ENCODE measurements around the gene GNG13. TPM values are rescaled to one million over a fixed set of nuclear protein-coding genes. Genes with fewer than 3 reads are reported as not detected.

GNG13 gene, protein sequence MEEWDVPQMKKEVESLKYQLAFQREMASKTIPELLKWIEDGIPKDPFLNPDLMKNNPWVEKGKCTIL
- 0.24 and 0.26 TPM in 2 replicates for polyA plus RNA-seq (2013)

DNA sequence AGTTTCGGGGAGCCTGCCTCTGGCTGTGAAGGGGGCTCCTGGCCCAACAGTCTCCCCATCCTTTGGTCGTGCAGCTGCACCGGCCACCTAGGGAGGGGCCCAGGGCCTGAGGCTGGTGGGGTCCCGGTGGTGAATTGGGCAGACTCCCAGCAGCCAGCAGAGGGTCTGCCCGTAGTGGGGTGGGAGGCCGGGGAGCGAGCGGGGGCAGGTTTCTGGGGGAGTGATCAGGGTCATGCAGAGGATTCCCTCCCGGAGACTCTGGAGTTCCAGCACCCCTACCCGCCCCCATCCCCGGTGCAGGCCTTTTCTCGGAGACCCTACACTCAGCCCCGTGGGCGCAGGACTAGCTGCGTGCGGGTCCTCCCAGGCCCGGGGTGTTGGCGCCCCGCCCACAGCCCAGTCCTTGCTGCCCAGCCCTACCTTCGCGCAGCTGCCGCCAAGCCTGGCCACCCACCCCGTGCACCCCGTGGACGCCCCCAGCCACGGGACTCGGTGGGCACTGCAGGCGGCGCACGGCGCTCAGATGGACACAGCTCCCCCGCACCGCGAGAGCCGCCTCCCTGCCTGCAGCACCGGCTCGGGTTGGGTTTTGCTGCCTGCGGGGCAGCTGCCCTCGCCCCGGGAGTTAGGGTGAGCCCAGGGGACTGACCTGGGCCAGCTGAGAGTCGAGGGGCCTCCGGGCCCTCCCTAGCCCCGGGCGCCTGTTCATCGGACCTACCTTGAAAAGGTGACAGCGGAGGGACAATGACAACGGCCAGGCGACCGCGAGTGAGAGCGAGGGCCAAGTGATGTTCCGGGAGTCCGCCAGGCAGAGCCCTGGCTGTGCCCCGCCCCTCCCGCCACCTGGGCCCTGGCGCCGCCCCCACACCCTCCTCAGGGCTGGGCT is at the start of gene GNG13:
Gene GNG13, minus strand, starts transcription at position 787 of the 886 bp plus-strand sequence. CDS start 1,657 bp downstream, outside the sequence.
- H3K4me3 ChIP-seq (ENCODE audit: low read depth, low read length): peak within 1 kb of the TSS; percentile 37
- no peaks in the 10 kb centered on the region for H3K79me2 ChIP-seq (ENCODE audit: control insufficient read depth, insufficient read depth, low read length, poor library complexity)
- no peak within 1 kb of the TSS for H3K27ac ChIP-seq (ENCODE audit: low read depth, low read length)
- no peak within 1 kb of the TSS for H4K8ac ChIP-seq (ENCODE audit: low read depth, low read length)
- no peak within 1 kb of the TSS for H3K18ac ChIP-seq (ENCODE audit: low read length)
- WGBS (ENCODE audit: extremely low coverage, insufficient coverage, insufficient read length): no CpG with 5 or more reads among the region's 57 CpGs
- H3K9me3 ChIP-seq (ENCODE audit: insufficient read depth, low read depth, low read length): no peaks in the 10 kb centered on the region
- H2AK5ac ChIP-seq (ENCODE audit: low read length): no peak within 1 kb of the TSS
- H3K36me3 ChIP-seq (ENCODE audit: control insufficient read depth in 1 of 2, insufficient read depth in 2 of 2, low read length in 2 of 2): peaks cover 21 to 22% of the 10 kb centered on the region in 2 experiments
- no peak within 1 kb of the TSS for H4K12ac ChIP-seq (ENCODE audit: low read depth, low read length)
- no peaks in the 10 kb centered on the region for H3K27me3 ChIP-seq (ENCODE audit: insufficient read depth, low read length)
- no peak within 1 kb of the TSS for H2BK12ac ChIP-seq (ENCODE audit: low read length)
- H3K14ac ChIP-seq (ENCODE audit: low read length): no peak within 1 kb of the TSS
- H4K91ac ChIP-seq (ENCODE audit: low read depth, low read length): no peak within 1 kb of the TSS
- H3K23ac ChIP-seq (ENCODE audit: low read length): no peak within 1 kb of the TSS
- DNase-seq: no peak
- peaks cover 7 to 10% of the 10 kb centered on the region in 2 experiments for H3K4me1 ChIP-seq (ENCODE audit: control insufficient read depth in 1 of 2, insufficient read depth in 2 of 2, low read length in 2 of 2)
- H3K9ac ChIP-seq (ENCODE audit: low read length): no peak within 1 kb of the TSS
- no peak within 1 kb of the TSS for H2BK120ac ChIP-seq (ENCODE audit: insufficient read depth, low read length, poor library complexity)
- peak within 1 kb of the TSS; percentile 18 for H2AFZ ChIP-seq (ENCODE audit: insufficient read depth, low read length, poor library complexity)
- no peak within 1 kb of the TSS for H2BK5ac ChIP-seq (ENCODE audit: low read depth, low read length, poor library complexity)
- peak within 1 kb of the TSS; percentile 38 for H3K4me2 ChIP-seq (ENCODE audit: low read length)
- no peaks in the 10 kb centered on the region for H3K79me1 ChIP-seq (ENCODE audit: low read length)
- H3K4ac ChIP-seq (ENCODE audit: low read depth, low read length): no peak within 1 kb of the TSS

DNA sequence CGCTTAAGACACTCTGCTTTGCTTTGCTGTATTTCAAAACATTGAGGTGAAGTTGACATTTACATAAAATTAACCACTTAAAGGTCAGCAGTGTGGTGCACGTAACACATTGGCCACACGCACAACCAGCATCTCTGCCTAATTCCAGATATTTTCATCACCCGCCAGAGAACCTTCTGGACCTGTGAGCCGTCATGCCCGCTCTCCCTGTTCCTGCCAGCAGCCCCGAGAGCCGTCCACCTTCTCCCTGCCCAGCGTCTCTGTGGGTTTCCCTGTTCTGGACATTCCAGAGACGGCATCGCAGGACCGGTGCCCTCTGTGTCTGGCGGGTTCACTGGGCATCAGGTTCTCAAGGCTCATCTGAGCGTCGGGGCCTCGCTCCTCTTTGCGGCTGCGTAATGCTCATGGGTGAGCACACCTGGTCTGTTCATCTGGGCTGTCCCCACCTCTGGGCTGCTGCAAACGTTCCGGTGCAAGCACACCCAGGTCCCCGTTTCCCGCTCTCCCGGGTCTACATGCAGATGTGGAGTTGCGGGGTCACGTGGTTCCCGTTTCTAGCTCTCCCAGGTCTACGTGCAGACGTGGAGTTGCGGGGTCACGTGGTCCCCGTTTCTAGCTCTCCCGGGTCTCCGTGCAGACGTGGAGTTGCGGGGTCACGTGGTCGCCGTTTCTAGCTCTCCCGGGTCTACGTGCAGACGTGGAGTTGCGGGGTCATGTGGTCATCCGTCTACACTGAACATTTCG is 48.1 kb upstream of the GNG13 start:
- Histone ChIP-seq H3K18ac (ENCODE audit: low read length) (no peak overlapping the region), H2BK5ac (ENCODE audit: low read depth, low read length, poor library complexity) (no peak overlapping the region), H2AK5ac (ENCODE audit: low read length) (no peak overlapping the region), H4K8ac (ENCODE audit: low read depth, low read length) (no peak overlapping the region), H3K9me3 (ENCODE audit: insufficient read depth, low read depth, low read length) (peaks cover 74% of the 10 kb centered on the region), H2BK12ac (ENCODE audit: low read length) (no peak overlapping the region), H3K4me2 (ENCODE audit: low read length) (no peak overlapping the region), H4K91ac (ENCODE audit: low read depth, low read length) (no peak overlapping the region), H3K36me3 (ENCODE audit: control insufficient read depth in 1 of 2, insufficient read depth in 2 of 2, low read length in 2 of 2) (no peaks in the 10 kb centered on the region), H3K14ac (ENCODE audit: low read length) (no peak overlapping the region), H3K27ac (ENCODE audit: low read depth, low read length) (no peak overlapping the region), H3K4me1 (ENCODE audit: control insufficient read depth in 1 of 2, insufficient read depth in 2 of 2, low read length in 2 of 2) (no peaks in the 10 kb centered on the region), H3K9ac (ENCODE audit: low read length) (no peak overlapping the region), H3K4me3 (ENCODE audit: low read depth, low read length) (peak overlapping the region; percentile 21), H3K79me1 (ENCODE audit: low read length) (no peaks in the 10 kb centered on the region), H3K4ac (ENCODE audit: low read depth, low read length) (no peak overlapping the region), H3K79me2 (ENCODE audit: control insufficient read depth, insufficient read depth, low read length, poor library complexity) (no peaks in the 10 kb centered on the region), H4K12ac (ENCODE audit: low read depth, low read length) (no peak overlapping the region), H3K23ac (ENCODE audit: low read length) (no peak overlapping the region), H2AFZ (ENCODE audit: insufficient read depth, low read length, poor library complexity) (no peak overlapping the region), H2BK120ac (ENCODE audit: insufficient read depth, low read length, poor library complexity) (no peak overlapping the region), H3K27me3 (ENCODE audit: insufficient read depth, low read length) (no peaks in the 10 kb centered on the region)
- no peak for DNase-seq
- WGBS (ENCODE audit: extremely low coverage, insufficient coverage, insufficient read length): no CpG with 5 or more reads among the region's 44 CpGs

DNA sequence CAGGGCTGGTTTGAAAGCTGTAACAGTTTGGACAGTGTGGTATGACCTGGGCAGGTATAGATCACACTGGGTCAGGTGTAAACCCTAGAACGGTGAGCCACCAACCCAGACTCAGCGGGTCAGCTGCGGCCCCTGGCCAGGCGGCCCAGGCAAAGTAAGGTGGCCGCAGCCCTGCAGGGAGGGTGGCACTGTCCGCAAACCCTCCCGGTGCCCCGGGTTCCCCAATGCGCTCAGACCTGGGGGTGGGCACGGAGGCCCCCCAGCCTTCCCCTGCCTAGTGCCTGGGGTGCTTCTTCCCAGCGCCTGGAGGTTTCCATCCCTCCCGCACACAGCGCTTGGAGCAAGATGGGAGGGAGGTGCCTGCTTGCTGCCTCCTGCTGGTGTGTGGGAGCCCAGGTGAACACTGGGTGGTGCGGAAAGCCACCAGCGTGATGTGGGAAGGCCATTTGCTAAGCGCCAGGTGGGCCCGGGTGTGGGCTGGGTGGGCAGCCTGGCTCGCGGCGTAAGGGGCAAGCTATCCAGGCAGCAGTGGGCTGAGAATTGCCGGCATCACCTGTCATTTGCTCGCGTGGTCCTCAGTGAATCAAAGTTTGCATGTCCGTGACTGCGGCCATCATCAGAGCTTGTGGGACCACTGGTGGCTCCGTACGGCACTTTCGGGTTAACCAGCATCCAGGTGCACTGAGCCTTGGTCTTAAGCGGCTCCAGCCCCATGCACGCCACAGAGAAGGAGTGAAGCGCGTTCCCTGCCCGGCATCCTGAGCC is 47.3 kb upstream of the GNG13 start:
- no peaks in the 10 kb centered on the region for H3K27me3 ChIP-seq (ENCODE audit: insufficient read depth, low read length)

DNA sequence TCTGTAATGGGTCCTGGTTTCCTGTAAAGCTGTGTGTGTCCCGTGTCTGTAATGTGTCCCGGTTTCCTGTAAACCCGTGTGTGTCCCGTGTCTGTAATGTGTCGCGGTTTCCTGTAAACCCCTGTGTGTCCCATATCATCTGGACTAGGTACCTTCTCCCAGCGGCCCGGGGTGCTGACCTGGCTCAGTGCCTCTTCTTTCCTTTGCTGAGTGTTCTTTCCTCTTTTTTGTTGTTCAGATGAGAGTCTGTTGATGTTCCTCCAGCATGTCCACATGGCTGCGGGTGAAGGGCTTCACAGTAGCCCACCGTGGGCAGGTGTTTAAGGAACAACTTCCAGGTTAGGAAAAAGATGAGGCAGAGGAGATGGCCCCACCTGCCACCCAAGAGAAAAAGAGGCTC is 46.6 kb upstream of the GNG13 start:
- WGBS (ENCODE audit: extremely low coverage, insufficient coverage, insufficient read length): no CpG with 5 or more reads among the region's 10 CpGs
- H4K91ac ChIP-seq (ENCODE audit: low read depth, low read length): no peak overlapping the region

More for the DNA sequence above, 47.3 kb upstream of the GNG13 start:
- Histone ChIP-seq H2AFZ (ENCODE audit: insufficient read depth, low read length, poor library complexity) (no peak overlapping the region), H3K4me1 (ENCODE audit: control insufficient read depth in 1 of 2, insufficient read depth in 2 of 2, low read length in 2 of 2) (no peaks in the 10 kb centered on the region), H2BK5ac (ENCODE audit: low read depth, low read length, poor library complexity) (no peak overlapping the region), H3K4ac (ENCODE audit: low read depth, low read length) (no peak overlapping the region), H2AK5ac (ENCODE audit: low read length) (no peak overlapping the region), H3K14ac (ENCODE audit: low read length) (no peak overlapping the region), H3K79me1 (ENCODE audit: low read length) (no peaks in the 10 kb centered on the region), H3K18ac (ENCODE audit: low read length) (no peak overlapping the region), H3K23ac (ENCODE audit: low read length) (no peak overlapping the region), H3K27ac (ENCODE audit: low read depth, low read length) (no peak overlapping the region), H3K79me2 (ENCODE audit: control insufficient read depth, insufficient read depth, low read length, poor library complexity) (no peaks in the 10 kb centered on the region), H3K4me3 (ENCODE audit: low read depth, low read length) (no peak overlapping the region), H4K12ac (ENCODE audit: low read depth, low read length) (no peak overlapping the region), H3K36me3 (ENCODE audit: control insufficient read depth in 1 of 2, insufficient read depth in 2 of 2, low read length in 2 of 2) (no peaks in the 10 kb centered on the region), H2BK12ac (ENCODE audit: low read length) (no peak overlapping the region), H3K4me2 (ENCODE audit: low read length) (no peak overlapping the region), H4K91ac (ENCODE audit: low read depth, low read length) (no peak overlapping the region), H2BK120ac (ENCODE audit: insufficient read depth, low read length, poor library complexity) (no peak overlapping the region), H4K8ac (ENCODE audit: low read depth, low read length) (no peak overlapping the region), H3K9ac (ENCODE audit: low read length) (no peak overlapping the region), H3K9me3 (ENCODE audit: insufficient read depth, low read depth, low read length) (peaks cover 72% of the 10 kb centered on the region)
- DNase-seq: no peak
- WGBS (ENCODE audit: extremely low coverage, insufficient coverage, insufficient read length): no CpG with 5 or more reads among the region's 33 CpGs

More for the DNA sequence above, 46.6 kb upstream of the GNG13 start:
- H2BK12ac ChIP-seq (ENCODE audit: low read length): no peak overlapping the region
- no peak overlapping the region for H3K4me2 ChIP-seq (ENCODE audit: low read length)
- H3K18ac ChIP-seq (ENCODE audit: low read length): no peak overlapping the region
- H2BK120ac ChIP-seq (ENCODE audit: insufficient read depth, low read length, poor library complexity): no peak overlapping the region
- DNase-seq: no peak
- no peak overlapping the region for H2BK5ac ChIP-seq (ENCODE audit: low read depth, low read length, poor library complexity)
- H2AK5ac ChIP-seq (ENCODE audit: low read length): no peak overlapping the region
- no peak overlapping the region for H3K27ac ChIP-seq (ENCODE audit: low read depth, low read length)
- H3K79me2 ChIP-seq (ENCODE audit: control insufficient read depth, insufficient read depth, low read length, poor library complexity): no peaks in the 10 kb centered on the region
- H3K9me3 ChIP-seq (ENCODE audit: insufficient read depth, low read depth, low read length): peaks cover 68% of the 10 kb centered on the region
- H4K12ac ChIP-seq (ENCODE audit: low read depth, low read length): no peak overlapping the region
- H3K14ac ChIP-seq (ENCODE audit: low read length): no peak overlapping the region
- H3K27me3 ChIP-seq (ENCODE audit: insufficient read depth, low read length): no peaks in the 10 kb centered on the region
- no peaks in the 10 kb centered on the region for H3K36me3 ChIP-seq (ENCODE audit: control insufficient read depth in 1 of 2, insufficient read depth in 2 of 2, low read length in 2 of 2)
- no peak overlapping the region for H3K4me3 ChIP-seq (ENCODE audit: low read depth, low read length)
- no peaks in the 10 kb centered on the region for H3K4me1 ChIP-seq (ENCODE audit: control insufficient read depth in 1 of 2, insufficient read depth in 2 of 2, low read length in 2 of 2)
- H4K8ac ChIP-seq (ENCODE audit: low read depth, low read length): no peak overlapping the region
- no peak overlapping the region for H2AFZ ChIP-seq (ENCODE audit: insufficient read depth, low read length, poor library complexity)
- H3K79me1 ChIP-seq (ENCODE audit: low read length): no peaks in the 10 kb centered on the region
- no peak overlapping the region for H3K9ac ChIP-seq (ENCODE audit: low read length)
- H3K23ac ChIP-seq (ENCODE audit: low read length): no peak overlapping the region
- no peak overlapping the region for H3K4ac ChIP-seq (ENCODE audit: low read depth, low read length)

Measured in trophoblast cell (in vitro differentiated cells and primary cell).